Measurements from ENCODE around the gene MRC1.

MRC1 gene

GRCh38 chr10:17808971-17809841, at the start of gene MRC1:
Gene MRC1 (plus strand): TSS chr10:17809348. CDS start chr10:17809466, 118 bp downstream.
- no peak for DNase-seq (ENCODE audit: low read depth)

GRCh38 chr10:17764142-17764541, 45.0 kb upstream of the MRC1 start:
- DNase-seq (ENCODE audit: low read depth) = no peak

GRCh38 chr10:17765602-17766001, 43.5 kb upstream of the MRC1 start:
- DNase-seq (ENCODE audit: low read depth) = no peak

- no peak for DNase-seq (ENCODE audit: low read depth)
Observed at GRCh38 chr10:17766731-17767130, 42.4 kb upstream of the MRC1 start.

- no peak for DNase-seq (ENCODE audit: low read depth)
Observed at GRCh38 chr10:17768496-17768895, 40.7 kb upstream of the MRC1 start.

- no peak for DNase-seq (ENCODE audit: low read depth)
Observed at GRCh38 chr10:17768957-17769356, 40.2 kb upstream of the MRC1 start.

- no peak for DNase-seq (ENCODE audit: low read depth)
Observed at GRCh38 chr10:17771017-17771416, 38.1 kb upstream of the MRC1 start.

GRCh38 chr10:17779784-17780183, 29.4 kb upstream of the MRC1 start:
- no peak for DNase-seq (ENCODE audit: low read depth)

GRCh38 chr10:17780727-17781126, 28.4 kb upstream of the MRC1 start:
- no peak for DNase-seq (ENCODE audit: low read depth)

GRCh38 chr10:17781856-17782255, 27.3 kb upstream of the MRC1 start:
- DNase-seq (ENCODE audit: low read depth) = no peak

- DNase-seq (ENCODE audit: low read depth) = no peak
Observed at GRCh38 chr10:17782921-17783665, 26.1 kb upstream of the MRC1 start.

- no peak for DNase-seq (ENCODE audit: low read depth)
Observed at GRCh38 chr10:17783751-17784150, 25.4 kb upstream of the MRC1 start.

GRCh38 chr10:17784688-17785087, 24.5 kb upstream of the MRC1 start:
- no peak for DNase-seq (ENCODE audit: low read depth)

GRCh38 chr10:17785276-17785930, 23.7 kb upstream of the MRC1 start:
- no peak for DNase-seq (ENCODE audit: low read depth)

GRCh38 chr10:17787087-17787961, 21.8 kb upstream of the MRC1 start:
- no peak for DNase-seq (ENCODE audit: low read depth)

- DNase-seq (ENCODE audit: low read depth) = no peak
Observed at GRCh38 chr10:17788646-17789045, 20.5 kb upstream of the MRC1 start.

- DNase-seq (ENCODE audit: low read depth) = no peak
Observed at GRCh38 chr10:17789396-17789795, 19.8 kb upstream of the MRC1 start.

- no peak for DNase-seq (ENCODE audit: low read depth)
Observed at GRCh38 chr10:17790651-17791050, 18.5 kb upstream of the MRC1 start.

GRCh38 chr10:17792991-17793390, 16.2 kb upstream of the MRC1 start:
- DNase-seq (ENCODE audit: low read depth) = no peak

GRCh38 chr10:17793823-17794644, 15.1 kb upstream of the MRC1 start:
- DNase-seq (ENCODE audit: low read depth) = no peak

GRCh38 chr10:17795083-17795482, 14.1 kb upstream of the MRC1 start:
- no peak for DNase-seq (ENCODE audit: low read depth)
